ENCODE data around the gene PRR3.

GRCh38 chr6:30611150-30611855 is 54.2 kb downstream of the PRR3 start:
- no peak for TF ChIP-seq CTCF (IDR thresholded peaks at IDR 0.05)
- no peak for TF ChIP-seq POLR2AphosphoS5 (IDR thresholded peaks at IDR 0.05; ENCODE audit: low read depth, low read length)
- no peak for TF ChIP-seq TCF7L2 (IDR thresholded peaks at IDR 0.05; ENCODE audit: low read depth, low read length)
- no peak for TF ChIP-seq REST (IDR thresholded peaks at IDR 0.05; ENCODE audit: insufficient read depth in 1 of 2, low read depth in 2 of 2, low read length in 1 of 2)

All from Panc1 (cell line).